Activated CD8-positive, alpha-beta memory T cell treated with anti-CD3 and anti-CD28 coated beads for 36 hours (primary cell): ENCODE results near the gene IGFL2. TPM values are rescaled to one million over a fixed set of nuclear protein-coding genes. Genes with fewer than 3 reads are reported as not detected.
"Not testable (repeated sequence)": the region's sequence is repeated elsewhere in the genome, so short reads cannot be mapped to it uniquely, and the experiment has no call there.

Experiments
- CTCF ChIA-PET: fragments of 350-600 bp; sonication (Branson Sonifier 250); formaldehyde crosslinking; loops from one replicate; lab custom pipeline; 2021; ENCODE audit warnings: antibody characterized with exemption; lab: Charles Lee
- POLR2A ChIA-PET: fragments of 350-600 bp; sonication (Branson Sonifier 250); formaldehyde crosslinking; loops from one replicate; lab custom pipeline; 2021; ENCODE audit warnings: antibody characterized with exemption; lab: Charles Lee
- total RNA-seq, 2 experiments: library from RNA; stranded (reverse); gene quantifications; one replicate each; pipeline ENCODE4 v1.2.3, GENCODE V29; 2021

The IGFL2 gene
- total RNA-seq, 2 experiments from 2014 or later, result not detected

GRCh38 chr19:46202872-46203860, 55.1 kb downstream of the IGFL2 start:
- ChIA-PET POLR2A (no interaction called here), CTCF (no interaction called here)

DNA sequence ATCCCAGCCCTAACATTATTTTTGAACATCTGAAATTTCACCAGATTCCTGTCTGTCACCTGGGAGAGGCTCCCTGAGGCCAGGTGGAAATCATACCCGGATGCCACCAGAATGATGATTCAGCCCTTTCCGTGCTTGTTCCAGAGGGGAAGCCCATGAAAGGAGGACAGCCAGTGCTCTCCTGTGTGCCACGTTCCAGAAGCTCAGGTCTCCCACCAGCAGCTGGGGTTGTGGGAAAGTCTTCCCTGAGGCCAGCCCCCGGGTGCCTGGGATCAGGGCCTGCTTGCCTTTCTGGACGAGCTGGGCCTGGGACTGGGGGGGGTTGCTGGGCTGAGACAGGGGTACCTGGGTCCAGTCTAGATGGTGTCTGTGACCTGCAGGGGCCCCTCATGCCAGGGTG, 56.0 kb downstream of the IGFL2 start:
- POLR2A ChIA-PET, result no interaction called here
- CTCF ChIA-PET, result no interaction called here

- POLR2A ChIA-PET, result no interaction called here
Observed at GRCh38 chr19:46205183-46205984, 57.3 kb downstream of the IGFL2 start.

DNA sequence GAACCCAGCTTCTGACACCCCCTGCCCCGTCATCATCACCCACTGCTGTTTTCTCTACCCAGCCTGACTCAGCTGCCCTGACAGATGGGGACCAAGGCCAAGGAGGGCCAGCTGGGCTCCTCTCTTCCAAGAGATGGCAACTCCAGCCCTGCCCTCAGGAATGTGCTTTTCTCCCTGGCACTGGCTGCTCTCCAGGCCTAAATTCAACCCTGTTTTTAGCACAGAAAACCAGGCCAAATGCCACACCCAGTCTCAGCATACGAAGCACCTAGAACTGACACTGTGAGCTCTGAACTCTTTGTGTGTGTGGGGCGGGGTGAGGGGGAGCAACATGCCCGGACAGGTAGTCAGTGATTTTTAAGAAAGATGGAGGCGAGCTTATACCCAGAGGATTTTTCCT, 58.1 kb downstream of the IGFL2 start:
- ChIA-PET CTCF (no interaction called here), POLR2A (no interaction called here)

More at GRCh38 chr19:46205183-46205984, 57.3 kb downstream of the IGFL2 start:
- CTCF ChIA-PET, result interaction anchor here (0.9 kb wide), 1 partner anchor 75 kb away, joined by 3 read pairs; no protein-coding TSS in a partner anchor

- CTCF ChIA-PET, result no interaction called here
- POLR2A ChIA-PET, result no interaction called here
Observed at GRCh38 chr19:46206682-46207081, 58.6 kb downstream of the IGFL2 start.

DNA sequence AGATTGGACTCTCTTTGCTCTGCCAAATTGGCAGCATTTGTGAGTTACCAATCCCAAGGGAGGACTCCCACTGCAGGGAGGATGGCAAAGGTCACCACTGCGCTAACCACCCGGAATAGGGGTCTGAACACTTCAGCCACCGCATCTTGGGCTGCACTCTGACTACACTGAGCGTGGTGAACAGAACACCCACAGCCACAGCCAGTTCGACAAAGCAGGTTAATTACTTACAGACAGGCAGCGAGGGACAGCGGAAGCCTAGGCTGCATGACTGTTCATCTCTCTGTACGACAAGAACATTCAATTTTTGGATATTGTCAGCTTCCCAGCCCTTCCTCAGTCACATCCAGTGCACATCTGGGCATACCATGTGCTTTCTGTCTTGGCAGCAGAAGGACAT, 59.8 kb downstream of the IGFL2 start:
- CTCF ChIA-PET, POLR2A ChIA-PET: not testable (repeated sequence)

GRCh38 chr19:46209051-46209450, 61.0 kb downstream of the IGFL2 start:
- ChIA-PET POLR2A (no interaction called here), CTCF (no interaction called here)

GRCh38 chr19:46209472-46209871, 61.4 kb downstream of the IGFL2 start:
- ChIA-PET POLR2A (no interaction called here), CTCF (no interaction called here)

DNA sequence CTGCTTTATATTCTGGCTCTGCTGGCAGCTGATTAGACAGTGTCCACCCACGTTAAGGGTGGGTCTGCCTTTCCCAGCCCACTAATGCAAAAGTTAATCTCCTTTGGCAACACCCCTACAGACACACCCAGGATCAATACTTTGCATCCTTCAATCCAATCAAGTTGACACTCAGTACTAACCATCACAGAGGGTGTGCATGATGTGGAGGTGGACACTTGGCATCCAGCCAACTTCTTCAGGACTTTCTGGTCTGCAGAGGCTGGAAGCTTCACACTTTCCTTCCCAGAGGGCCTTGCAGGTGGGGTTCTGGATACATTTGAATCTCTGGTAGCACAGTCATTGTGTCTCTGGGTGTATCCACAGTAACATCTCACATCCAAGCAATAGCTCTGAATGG, 62.6 kb downstream of the IGFL2 start:
- CTCF ChIA-PET, result no interaction called here
- POLR2A ChIA-PET, result no interaction called here

Other genes starting within 250 kb of the IGFL2 start
- 1 to 10 TPM; 5.9 to 6.0 TPM for gene MYPOP, start 245.6 kb upstream of the IGFL2 start, total RNA-seq
- not detected for gene NANOS2, start 233.5 kb upstream of the IGFL2 start, total RNA-seq
- gene NOVA2, start 174.4 kb upstream of the IGFL2 start, total RNA-seq, result not detected
- gene CCDC61, start 152.8 kb upstream of the IGFL2 start, total RNA-seq, result 10 to 100 TPM; 24.1 to 25.4 TPM
- not detected for gene PGLYRP1, start 125.2 kb upstream of the IGFL2 start, total RNA-seq
- not detected for gene IGFL4, start 107.2 kb upstream of the IGFL2 start, total RNA-seq
- not detected for gene IGFL3, start 23.6 kb upstream of the IGFL2 start, total RNA-seq
- gene IGFL1, start 81.5 kb downstream of the IGFL2 start, total RNA-seq, result not detected
- gene HIF3A, start 148.8 kb downstream of the IGFL2 start, total RNA-seq, result not detected
- 100 to 1,000 TPM; 135 to 136 TPM for gene PPP5C, start 198.8 kb downstream of the IGFL2 start, total RNA-seq